Dedifferentiated amniotic fluid mesenchymal stem cell (primary cell): ENCODE data around the gene INAFM2.

ENCODE experiments used
- DNase-seq: peaks from one replicate; pipeline ENCODE4 v3.0.0-alpha.2; 2016; ENCODE audit errors: extremely low spot score

INAFM2 gene

GRCh38 chr15:40287505-40287904, 36.0 kb upstream of the INAFM2 start:
- no peak for DNase-seq

GRCh38 chr15:40287968-40288367, 35.5 kb upstream of the INAFM2 start:
- no peak for DNase-seq

- no peak for DNase-seq
Measured at GRCh38 chr15:40289140-40289775, 34.2 kb upstream of the INAFM2 start.

DNA sequence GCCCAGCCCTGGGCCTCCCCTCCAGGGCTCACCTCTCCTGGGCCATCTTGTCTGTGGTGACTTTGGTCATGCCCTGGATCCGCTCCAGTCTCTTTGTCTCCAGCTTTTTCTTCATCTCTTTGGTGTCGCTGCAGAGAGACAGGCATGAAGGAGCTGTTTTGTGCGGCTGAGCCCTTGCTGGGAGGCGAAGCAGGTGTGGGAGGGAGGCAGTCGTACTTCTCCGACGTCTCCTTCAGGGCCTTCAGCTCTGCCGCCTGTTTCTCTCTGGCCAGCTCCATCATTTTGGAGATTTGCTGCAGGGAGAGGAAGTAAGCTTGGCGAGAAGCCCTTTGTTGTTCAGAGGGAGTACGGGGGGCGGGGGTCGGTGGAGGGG, 33.0 kb upstream of the INAFM2 start:
- DNase-seq = no peak

DNA sequence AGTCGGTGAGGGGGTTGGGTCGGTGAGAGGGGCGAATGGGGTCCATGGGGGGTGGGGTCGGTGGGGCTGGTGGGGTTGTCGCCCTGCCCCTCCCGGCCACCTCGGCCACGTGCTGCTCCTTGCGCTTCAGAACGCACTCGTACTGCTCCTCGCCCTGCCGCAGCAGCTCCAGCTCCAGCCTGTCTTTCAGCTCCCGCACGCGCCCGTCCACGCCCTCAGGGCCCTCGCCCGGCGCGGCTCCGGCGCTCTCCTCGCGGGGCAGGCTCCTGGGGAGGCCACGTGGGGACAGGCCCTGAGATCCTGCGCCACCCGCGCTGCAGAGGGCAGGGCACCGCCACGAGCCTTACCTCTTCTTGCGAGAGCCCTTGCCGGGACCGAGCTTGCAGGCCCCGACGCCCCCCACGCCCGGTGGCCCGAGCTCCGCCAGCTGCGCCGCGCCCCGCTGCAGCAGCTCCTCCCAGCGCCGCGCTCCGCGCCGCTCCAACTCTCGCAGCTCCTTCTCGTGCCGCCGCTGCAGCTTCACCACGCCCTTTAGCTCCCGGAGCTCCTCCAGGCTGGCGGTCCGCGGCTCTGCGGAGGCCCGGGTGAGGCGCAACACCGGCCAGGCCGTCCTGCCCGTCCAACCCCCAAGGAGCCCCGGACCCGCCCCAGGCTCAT, 32.4 kb upstream of the INAFM2 start:
- DNase-seq = peak; percentile 52

GRCh38 chr15:40292246-40292645, 31.2 kb upstream of the INAFM2 start:
- DNase-seq = no peak

DNA sequence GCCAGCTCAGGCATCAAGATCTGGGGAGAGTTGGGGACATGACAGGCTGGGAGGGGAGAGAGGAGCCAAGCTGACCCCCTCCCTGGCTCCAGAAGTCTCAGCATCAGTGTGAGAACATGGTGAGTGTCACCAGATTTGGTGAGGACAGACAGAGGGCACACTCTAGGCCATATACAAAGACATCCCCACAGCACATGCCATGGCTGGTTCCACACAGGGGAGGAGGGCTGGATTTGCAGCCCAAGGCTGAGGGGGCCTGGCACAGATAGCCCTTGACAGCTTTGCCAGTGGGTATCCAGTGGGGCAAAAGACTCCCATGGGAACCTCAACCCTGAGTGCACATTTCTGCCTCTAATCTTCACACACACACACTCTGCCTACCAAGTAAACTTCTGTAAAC, 30.5 kb upstream of the INAFM2 start:
- no peak for DNase-seq

- DNase-seq = no peak
Measured at GRCh38 chr15:40293905-40294895, 29.3 kb upstream of the INAFM2 start.

DNA sequence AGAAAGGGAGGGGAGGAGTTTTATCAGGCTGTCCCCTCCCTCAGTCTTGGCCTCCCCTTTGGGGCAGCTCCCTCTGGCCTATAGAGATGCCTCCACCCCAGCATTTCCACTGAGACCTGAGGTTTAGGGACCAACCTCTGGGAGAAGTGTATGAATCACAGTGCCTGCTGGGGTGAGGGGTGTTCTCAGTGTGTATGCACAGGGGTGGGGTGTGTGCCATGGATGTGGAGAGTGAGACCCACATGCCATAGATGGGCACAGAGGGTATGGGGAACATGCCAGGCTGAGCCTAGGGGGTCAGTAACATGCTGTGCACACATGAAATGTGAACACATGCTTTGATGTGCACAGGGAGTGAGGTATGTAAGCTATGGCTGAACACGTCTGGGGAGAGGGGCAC, 28.2 kb upstream of the INAFM2 start:
- DNase-seq = no peak

DNA sequence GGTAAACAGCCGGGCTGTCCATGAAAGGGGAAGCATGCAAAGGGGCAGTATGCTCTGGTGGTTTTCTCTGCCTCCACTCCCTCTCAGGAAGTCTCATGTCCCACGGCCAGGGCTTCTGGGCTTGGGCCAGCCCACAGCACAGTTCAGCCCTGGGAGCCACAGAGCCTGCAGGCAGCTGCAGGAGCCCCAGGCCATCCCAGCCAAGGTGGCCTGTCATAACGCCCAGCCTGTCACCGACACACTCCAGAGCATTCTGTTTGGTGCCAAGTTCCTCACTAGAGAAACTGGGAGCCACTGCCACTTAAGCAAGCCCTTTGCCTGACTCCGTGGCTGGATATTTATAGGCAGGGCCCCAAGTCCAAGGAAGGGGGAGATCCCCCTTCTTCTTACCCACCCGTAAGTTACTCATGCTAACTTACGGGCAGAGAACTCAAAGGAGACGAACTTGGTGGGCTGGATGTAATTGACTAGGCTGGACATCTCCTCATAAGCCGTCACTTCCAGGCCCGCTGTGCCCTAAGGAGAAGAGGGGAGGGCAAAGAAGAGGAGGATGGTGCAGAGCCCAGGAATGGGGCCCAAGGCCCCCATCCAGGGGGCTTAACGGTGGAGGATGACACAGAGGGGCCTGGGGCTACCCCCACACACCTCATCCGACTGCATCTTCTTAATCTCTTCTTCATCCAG, 27.5 kb upstream of the INAFM2 start:
- no peak for DNase-seq

- DNase-seq = no peak
Measured at GRCh38 chr15:40296561-40297230, 26.8 kb upstream of the INAFM2 start.

- DNase-seq = no peak
Measured at GRCh38 chr15:40297356-40297755, 26.1 kb upstream of the INAFM2 start.

GRCh38 chr15:40298216-40298935, 25.1 kb upstream of the INAFM2 start:
- no peak for DNase-seq

DNA sequence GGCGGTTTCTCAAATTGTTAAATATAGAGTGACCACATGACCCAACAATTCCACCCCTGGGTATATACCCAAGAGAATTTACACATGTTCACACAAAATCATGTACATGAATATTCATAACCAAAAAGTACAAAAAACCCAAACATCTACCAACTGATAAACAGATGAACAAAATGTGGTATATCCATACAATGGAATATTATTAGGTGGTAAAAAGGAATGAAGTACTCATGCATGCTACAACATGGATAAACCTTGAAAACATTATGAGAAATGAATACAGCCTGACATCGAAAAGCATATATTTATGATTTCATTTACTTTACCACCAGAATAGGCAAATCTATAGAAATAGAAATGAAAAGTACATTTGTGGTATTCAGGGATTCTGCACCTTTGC, 23.1 kb upstream of the INAFM2 start:
- no peak for DNase-seq

GRCh38 chr15:40300771-40301170, 22.7 kb upstream of the INAFM2 start:
- DNase-seq = no peak

DNA sequence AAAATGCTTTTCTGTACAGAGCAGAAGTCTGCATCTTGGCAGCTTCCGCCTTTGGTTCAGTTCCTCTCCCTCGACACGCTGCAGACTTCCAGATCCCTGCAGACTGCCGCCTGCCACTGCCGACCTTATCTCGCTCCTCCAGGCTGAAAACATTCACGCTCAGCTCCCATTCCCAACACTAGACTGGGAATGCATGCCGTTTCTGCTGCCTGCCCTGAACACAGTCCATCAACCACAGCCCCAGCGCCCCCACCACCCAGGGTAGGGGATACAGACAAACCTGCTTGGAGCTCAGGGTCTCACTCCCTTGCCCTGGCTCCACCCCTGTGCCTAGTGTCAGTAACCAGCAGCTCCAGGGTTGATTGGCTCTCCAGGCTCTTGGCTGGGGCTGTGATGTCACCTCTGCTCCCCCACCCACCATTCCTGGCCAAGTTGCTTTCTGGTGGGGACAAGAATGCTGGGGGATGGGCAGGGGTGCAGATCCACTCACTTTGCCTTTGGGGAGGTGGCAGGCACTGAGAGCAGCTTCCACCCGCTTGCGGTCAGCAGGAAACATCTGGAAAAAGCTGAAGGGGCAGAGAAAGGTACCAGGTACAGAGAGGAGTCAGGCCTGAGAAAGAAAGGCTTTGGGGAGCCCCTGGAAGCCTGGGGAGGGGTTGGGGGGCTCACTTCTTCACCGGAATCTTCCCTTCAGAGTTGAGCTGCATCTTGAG, 21.9 kb upstream of the INAFM2 start:
- DNase-seq = no peak

- no peak for DNase-seq
Measured at GRCh38 chr15:40302288-40302886, 21.1 kb upstream of the INAFM2 start.

- DNase-seq = no peak
Measured at GRCh38 chr15:40302981-40303380, 20.5 kb upstream of the INAFM2 start.

GRCh38 chr15:40303576-40303975, 19.9 kb upstream of the INAFM2 start:
- no peak for DNase-seq

DNA sequence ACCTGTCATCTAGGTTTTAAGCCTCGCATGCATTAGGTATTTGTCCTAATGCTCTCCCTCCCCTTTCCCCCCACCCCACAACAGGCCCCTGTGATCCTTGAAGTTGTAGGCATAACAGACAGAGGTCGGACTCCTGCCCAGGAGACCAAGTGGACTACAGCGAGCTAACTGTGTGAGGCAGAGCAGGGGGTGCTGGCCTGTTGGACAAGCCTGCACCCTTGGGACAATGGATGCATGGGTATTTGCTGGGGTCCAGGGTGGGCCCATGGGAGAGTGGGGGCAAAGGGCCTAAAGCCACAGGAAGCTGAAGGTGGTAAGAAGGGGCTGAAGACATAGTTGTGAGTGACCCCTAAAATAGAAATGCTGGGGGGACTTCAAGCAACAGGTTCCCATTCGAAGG, 18.2 kb upstream of the INAFM2 start:
- no peak for DNase-seq
